OCI-M2 (cell line): ENCODE measurements around the gene CAPN9.

ENCODE experiments used
- DNase-seq: peaks from one replicate; lab custom pipeline; 2025; ENCODE audit not compliant: unreplicated experiment; lab: John Stamatoyannopoulos, UW

Gene CAPN9

GRCh38 chr1:230794431-230794830 is 47.2 kb downstream of the CAPN9 start:
- DNase-seq = no peak

GRCh38 chr1:230794871-230795605 is 47.9 kb downstream of the CAPN9 start:
- no peak for DNase-seq

GRCh38 chr1:230796626-230797025 is 49.4 kb downstream of the CAPN9 start:
- no peak for DNase-seq

GRCh38 chr1:230797376-230797920 is 50.3 kb downstream of the CAPN9 start:
- no peak for DNase-seq

GRCh38 chr1:230797942-230798365 is 50.8 kb downstream of the CAPN9 start:
- DNase-seq = no peak

GRCh38 chr1:230798491-230798890 is 51.3 kb downstream of the CAPN9 start:
- DNase-seq = no peak

- no peak for DNase-seq
Observed at GRCh38 chr1:230800891-230801840, 54.0 kb downstream of the CAPN9 start.

- DNase-seq = no peak
Observed at GRCh38 chr1:230804396-230804795, 57.2 kb downstream of the CAPN9 start.

- no peak for DNase-seq
Observed at GRCh38 chr1:230806552-230806951, 59.4 kb downstream of the CAPN9 start.

GRCh38 chr1:230807029-230807428 is 59.8 kb downstream of the CAPN9 start:
- DNase-seq = no peak

GRCh38 chr1:230807561-230808280 is 60.5 kb downstream of the CAPN9 start:
- DNase-seq = no peak

- no peak for DNase-seq
Observed at GRCh38 chr1:230808281-230808872, 61.2 kb downstream of the CAPN9 start.

GRCh38 chr1:230809256-230809990 is 62.2 kb downstream of the CAPN9 start:
- DNase-seq = no peak

- no peak for DNase-seq
Observed at GRCh38 chr1:230812568-230812967, 65.4 kb downstream of the CAPN9 start.

- no peak for DNase-seq
Observed at GRCh38 chr1:230814949-230815692, 67.9 kb downstream of the CAPN9 start.

- no peak for DNase-seq
Observed at GRCh38 chr1:230816018-230816417, 68.8 kb downstream of the CAPN9 start.

GRCh38 chr1:230818367-230818766 is 71.2 kb downstream of the CAPN9 start:
- no peak for DNase-seq

- DNase-seq = no peak
Observed at GRCh38 chr1:230818901-230819300, 71.7 kb downstream of the CAPN9 start.

- no peak for DNase-seq
Observed at GRCh38 chr1:230819976-230820375, 72.8 kb downstream of the CAPN9 start.
